ENCODE data around the gene THAP3. TPM values are rescaled to one million over a fixed set of nuclear protein-coding genes. Genes with fewer than 3 reads are reported as not detected.

THAP3 gene
- polyA plus RNA-seq, 4 donors = 14.3 to 35.1 (median 18.0) TPM

DNA sequence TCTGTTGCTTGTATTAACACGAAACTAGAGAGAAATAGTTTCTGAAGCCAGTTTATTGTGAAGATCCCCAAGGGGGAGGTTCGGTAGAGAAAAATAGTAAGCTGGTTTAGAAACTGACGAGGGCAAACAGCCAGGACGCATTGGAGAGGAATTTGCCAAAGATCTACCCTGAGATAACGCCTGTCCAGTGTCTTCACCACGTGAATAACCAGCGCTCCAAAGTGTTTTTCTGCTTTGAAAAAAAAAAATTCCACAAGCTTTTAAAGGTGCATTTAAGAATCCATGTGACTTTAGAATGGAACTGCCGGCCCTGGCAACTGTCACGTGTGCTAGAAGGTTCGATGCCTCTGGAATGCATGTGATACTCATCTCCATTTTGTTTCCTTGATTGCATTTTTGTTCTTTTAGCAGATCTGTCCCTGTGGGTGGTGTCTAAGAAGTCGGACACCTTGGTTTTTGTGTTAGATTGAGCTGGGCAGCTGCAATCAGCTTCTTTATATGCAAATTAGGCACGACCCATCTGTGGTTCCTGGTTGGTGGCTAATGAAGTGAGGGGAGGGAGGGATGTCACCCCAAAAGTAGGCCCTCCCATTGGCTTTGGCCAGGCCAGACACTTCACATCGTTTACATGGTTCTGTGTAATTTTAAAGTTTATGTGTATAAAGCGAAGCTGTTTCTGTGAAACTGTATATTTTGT lies 1.3 kb upstream of the THAP3 start:
- Histone ChIP-seq H3K27ac (ENCODE audit: low read depth in 1 of 3, low read length in 2 of 3) (no peak overlapping the region), H3K36me3 (ENCODE audit: control insufficient read depth in 3 of 3, insufficient read depth in 2 of 3, low read depth in 1 of 3, low read length in 3 of 3) (peaks cover 11 to 66% (median 12%) of the 10 kb centered on the region in 3 donors)

GRCh38 chr1:6625584-6626149 lies 999 bp downstream of the THAP3 start:
- 3 to 6% (median 4%) methylated on average over 25 to 32 of the region's 32 CpGs for WGBS, 3 donors
- Histone ChIP-seq H3K9me3 (ENCODE audit: control insufficient read depth in 2 of 2, insufficient read depth in 1 of 2, low read depth in 1 of 2, low read length in 1 of 2) (no peaks in the 10 kb centered on the region), H3K27me3 (ENCODE audit: control insufficient read depth in 3 of 3, insufficient read depth in 3 of 3, low read length in 3 of 3) (no peaks in the 10 kb centered on the region), H3K4me1 (ENCODE audit: control insufficient read depth in 3 of 3, insufficient read depth in 2 of 3, low read depth in 1 of 3, low read length in 2 of 3) (peaks cover 0 to 8% (median 0%) of the 10 kb centered on the region in 3 donors), H3K36me3 (ENCODE audit: control insufficient read depth in 3 of 3, insufficient read depth in 2 of 3, low read depth in 1 of 3, low read length in 3 of 3) (peaks cover 5 to 69% (median 5%) of the 10 kb centered on the region in 3 donors), H3K4me3 (ENCODE audit: low read depth in 1 of 3, low read length in 3 of 3) (peak overlapping the region; percentile 74 to 95 (median 82)), H3K27ac (ENCODE audit: low read depth in 1 of 3, low read length in 2 of 3) (peak overlapping the region; percentile 61 to 82 (median 78))
- peak in 1 of 2 donors; percentile 46 for DNase-seq
- FAIRE-seq = no peak

More for the DNA sequence above, 1.3 kb upstream of the THAP3 start:
- Histone ChIP-seq H3K4me1 (ENCODE audit: control insufficient read depth in 3 of 3, insufficient read depth in 2 of 3, low read depth in 1 of 3, low read length in 2 of 3) (peaks cover 0 to 8% (median 0%) of the 10 kb centered on the region in 3 donors), H3K27me3 (ENCODE audit: control insufficient read depth in 3 of 3, insufficient read depth in 3 of 3, low read length in 3 of 3) (no peaks in the 10 kb centered on the region), H3K4me3 (ENCODE audit: low read depth in 1 of 3, low read length in 3 of 3) (no peak overlapping the region), H3K9me3 (ENCODE audit: control insufficient read depth in 2 of 2, insufficient read depth in 1 of 2, low read depth in 1 of 2, low read length in 1 of 2) (no peaks in the 10 kb centered on the region)
- DNase-seq (no peak), FAIRE-seq (no peak)
- WGBS, 3 donors = 81 to 85% (median 82%) methylated on average over 14 of the region's 14 CpGs

DNA sequence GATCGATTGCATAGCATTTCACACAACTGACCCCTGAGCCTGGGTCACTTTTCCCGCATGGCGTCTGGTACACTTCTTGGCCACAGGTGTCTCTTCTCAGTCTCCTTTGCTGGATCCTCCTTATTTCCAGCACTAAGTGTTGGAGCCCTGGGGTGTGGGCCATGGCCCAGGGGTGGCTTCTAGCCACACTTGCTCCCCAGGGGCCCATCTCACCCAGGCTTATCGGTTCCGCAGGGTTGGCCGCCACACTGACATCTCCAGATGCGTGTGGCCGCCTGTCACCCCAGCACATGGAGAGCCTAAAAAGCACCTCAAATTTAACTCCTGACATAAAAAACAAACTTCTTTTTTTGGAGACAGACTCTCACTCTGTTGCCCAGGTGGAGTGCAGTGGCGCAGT lies 2.4 kb downstream of the THAP3 start:
- FAIRE-seq = no peak
- H3K4me1 ChIP-seq (ENCODE audit: control insufficient read depth in 3 of 3, insufficient read depth in 2 of 3, low read depth in 1 of 3, low read length in 2 of 3) = peaks cover 0 to 8% (median 0%) of the 10 kb centered on the region in 3 donors

DNA sequence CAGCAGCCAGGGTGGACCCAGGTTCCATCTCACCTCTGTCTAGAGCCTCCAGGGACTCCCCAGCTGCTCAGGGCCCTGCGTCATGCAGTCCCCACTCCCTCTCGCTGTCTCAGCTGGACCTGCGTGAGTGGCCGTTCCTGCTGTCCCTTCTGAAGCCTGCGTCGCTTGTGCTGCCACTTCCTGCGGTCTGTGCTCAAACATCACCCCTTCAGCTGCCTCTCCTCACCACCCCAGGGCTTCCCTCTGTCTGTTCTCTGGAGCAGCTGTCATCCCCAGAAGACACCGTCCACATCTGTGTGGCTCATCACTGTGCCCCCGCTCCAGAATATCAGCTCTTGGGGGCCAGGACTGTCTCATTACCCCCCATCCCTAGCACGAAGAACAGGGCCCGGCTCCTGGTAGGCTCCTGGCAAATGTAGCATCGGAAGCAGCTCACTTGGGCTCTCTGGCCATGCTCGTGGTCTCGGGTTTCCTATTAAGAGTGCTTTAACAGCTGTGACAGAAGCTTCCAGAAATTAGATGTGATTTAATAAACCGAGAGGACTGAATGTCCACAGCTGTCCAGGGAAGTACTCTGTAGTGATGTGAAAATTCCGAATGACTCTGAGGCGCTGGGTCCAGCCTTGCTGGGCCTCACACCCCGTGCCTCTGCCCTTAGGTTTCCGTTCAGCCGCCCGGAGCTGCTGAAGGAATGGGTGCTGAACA lies 3.3 kb downstream of the THAP3 start:
- H3K9me3 ChIP-seq (ENCODE audit: control insufficient read depth in 2 of 2, insufficient read depth in 1 of 2, low read depth in 1 of 2, low read length in 1 of 2) = no peaks in the 10 kb centered on the region
- peaks cover 3 to 66% (median 5%) of the 10 kb centered on the region in 3 donors for H3K36me3 ChIP-seq (ENCODE audit: control insufficient read depth in 3 of 3, insufficient read depth in 2 of 3, low read depth in 1 of 3, low read length in 3 of 3)
- FAIRE-seq (no peak), DNase-seq (no peak)
- no peaks in the 10 kb centered on the region for H3K27me3 ChIP-seq (ENCODE audit: control insufficient read depth in 3 of 3, insufficient read depth in 3 of 3, low read length in 3 of 3)
- H3K4me1 ChIP-seq (ENCODE audit: control insufficient read depth in 3 of 3, insufficient read depth in 2 of 3, low read depth in 1 of 3, low read length in 2 of 3) = peaks cover 0 to 8% (median 0%) of the 10 kb centered on the region in 3 donors
- no peak overlapping the region for H3K27ac ChIP-seq (ENCODE audit: low read depth in 1 of 3, low read length in 2 of 3)
- H3K4me3 ChIP-seq (ENCODE audit: low read depth in 1 of 3, low read length in 3 of 3) = no peak overlapping the region
- 87 to 98% (median 94%) methylated on average over 21 of the region's 21 CpGs for WGBS, 3 donors

More for the DNA sequence above, 2.4 kb downstream of the THAP3 start:
- H3K27me3 ChIP-seq (ENCODE audit: control insufficient read depth in 3 of 3, insufficient read depth in 3 of 3, low read length in 3 of 3) = no peaks in the 10 kb centered on the region
- no peaks in the 10 kb centered on the region for H3K9me3 ChIP-seq (ENCODE audit: control insufficient read depth in 2 of 2, insufficient read depth in 1 of 2, low read depth in 1 of 2, low read length in 1 of 2)
- 93 to 97% (median 97%) methylated on average over 9 of the region's 9 CpGs for WGBS, 3 donors
- peaks cover 2 to 66% (median 4%) of the 10 kb centered on the region in 3 donors for H3K36me3 ChIP-seq (ENCODE audit: control insufficient read depth in 3 of 3, insufficient read depth in 2 of 3, low read depth in 1 of 3, low read length in 3 of 3)
- H3K27ac ChIP-seq (ENCODE audit: low read depth in 1 of 3, low read length in 2 of 3) = no peak overlapping the region
- no peak overlapping the region for H3K4me3 ChIP-seq (ENCODE audit: low read depth in 1 of 3, low read length in 3 of 3)
- DNase-seq = no peak

- no peak for FAIRE-seq
- Histone ChIP-seq H3K4me1 (ENCODE audit: control insufficient read depth in 3 of 3, insufficient read depth in 2 of 3, low read depth in 1 of 3, low read length in 2 of 3) (peaks cover 0 to 8% (median 0%) of the 10 kb centered on the region in 3 donors), H3K27ac (ENCODE audit: low read depth in 1 of 3, low read length in 2 of 3) (no peak overlapping the region), H3K36me3 (ENCODE audit: control insufficient read depth in 3 of 3, insufficient read depth in 2 of 3, low read depth in 1 of 3, low read length in 3 of 3) (peaks cover 5 to 69% (median 6%) of the 10 kb centered on the region in 3 donors), H3K27me3 (ENCODE audit: control insufficient read depth in 3 of 3, insufficient read depth in 3 of 3, low read length in 3 of 3) (no peaks in the 10 kb centered on the region), H3K9me3 (ENCODE audit: control insufficient read depth in 2 of 2, insufficient read depth in 1 of 2, low read depth in 1 of 2, low read length in 1 of 2) (no peaks in the 10 kb centered on the region), H3K4me3 (ENCODE audit: low read depth in 1 of 3, low read length in 3 of 3) (no peak overlapping the region)
- 79 to 95% (median 86%) methylated on average over 5 to 12 of the region's 12 CpGs for WGBS, 3 donors
- DNase-seq = no peak
These were observed 4.4 kb downstream of the THAP3 start for GRCh38 chr1:6628971-6629479.

DNA sequence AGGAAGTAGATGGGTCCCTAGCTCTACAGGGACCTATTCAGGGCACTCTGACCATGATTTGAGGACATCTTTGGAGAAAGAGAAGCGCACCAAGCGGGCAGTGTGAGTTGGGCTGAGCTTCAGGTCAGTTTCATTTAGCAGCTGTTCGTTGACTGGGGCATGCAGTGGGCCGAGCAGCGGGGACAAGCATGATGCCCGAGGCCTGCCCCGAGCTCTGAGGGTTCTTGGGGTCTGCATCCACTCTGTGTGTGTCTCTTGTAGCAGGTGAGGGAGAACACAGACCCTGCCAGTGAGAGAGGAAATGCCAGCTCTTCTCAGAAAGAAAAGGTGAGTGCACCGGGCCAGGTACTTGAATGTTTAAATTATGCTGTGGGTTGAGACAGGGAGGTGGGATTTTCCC lies 5.4 kb downstream of the THAP3 start:
- Histone ChIP-seq H3K4me1 (ENCODE audit: control insufficient read depth in 3 of 3, insufficient read depth in 2 of 3, low read depth in 1 of 3, low read length in 2 of 3) (peaks cover 0 to 3% (median 0%) of the 10 kb centered on the region in 3 donors), H3K27me3 (ENCODE audit: control insufficient read depth in 3 of 3, insufficient read depth in 3 of 3, low read length in 3 of 3) (no peaks in the 10 kb centered on the region), H3K36me3 (ENCODE audit: control insufficient read depth in 3 of 3, insufficient read depth in 2 of 3, low read depth in 1 of 3, low read length in 3 of 3) (peaks cover 5 to 76% (median 6%) of the 10 kb centered on the region in 3 donors), H3K9me3 (ENCODE audit: control insufficient read depth in 2 of 2, insufficient read depth in 1 of 2, low read depth in 1 of 2, low read length in 1 of 2) (no peaks in the 10 kb centered on the region), H3K4me3 (ENCODE audit: low read depth in 1 of 3, low read length in 3 of 3) (no peak overlapping the region), H3K27ac (ENCODE audit: low read depth in 1 of 3, low read length in 2 of 3) (no peak overlapping the region)
- DNase-seq = no peak
- no peak for FAIRE-seq
- WGBS, 3 donors = 93 to 94% (median 93%) methylated on average over 8 of the region's 8 CpGs

GRCh38 chr1:6631058-6631457 lies 6.4 kb downstream of the THAP3 start:
- 97 to 98% (median 97%) methylated on average over 8 of the region's 8 CpGs for WGBS, 3 donors

More at GRCh38 chr1:6631058-6631457, 6.4 kb downstream of the THAP3 start:
- no peaks in the 10 kb centered on the region for H3K9me3 ChIP-seq (ENCODE audit: control insufficient read depth in 2 of 2, insufficient read depth in 1 of 2, low read depth in 1 of 2, low read length in 1 of 2)
- no peak overlapping the region for H3K4me3 ChIP-seq (ENCODE audit: low read depth in 1 of 3, low read length in 3 of 3)
- DNase-seq = no peak
- FAIRE-seq = no peak
- H3K36me3 ChIP-seq (ENCODE audit: control insufficient read depth in 3 of 3, insufficient read depth in 2 of 3, low read depth in 1 of 3, low read length in 3 of 3) = peaks cover 5 to 84% (median 8%) of the 10 kb centered on the region in 3 donors
- peaks cover 0 to 3% (median 0%) of the 10 kb centered on the region in 3 donors for H3K4me1 ChIP-seq (ENCODE audit: control insufficient read depth in 3 of 3, insufficient read depth in 2 of 3, low read depth in 1 of 3, low read length in 2 of 3)
- H3K27me3 ChIP-seq (ENCODE audit: control insufficient read depth in 3 of 3, insufficient read depth in 3 of 3, low read length in 3 of 3) = no peaks in the 10 kb centered on the region
- H3K27ac ChIP-seq (ENCODE audit: low read depth in 1 of 3, low read length in 2 of 3) = no peak overlapping the region

All from small intestine (tissue), 7 donors.